Left ventricle myocardium inferior (tissue), 1 donor: ENCODE data around the gene TOMM5. TPM values are rescaled to one million over a fixed set of nuclear protein-coding genes. Genes with fewer than 3 reads are reported as not detected.

Experiments
- DNase-seq: peaks from one replicate; pipeline ENCODE4 v3.0.0-alpha.2; 2020
- H3K27ac ChIP-seq: fragments of 200-600 bp; replicated peaks from 2 replicates; pipeline ENCODE4 v1.8.0; 2021
- H3K27me3 ChIP-seq: fragments of 200-600 bp; 2 replicates; pipeline ENCODE4 v1.8.0; 2021; ENCODE audit warnings: low read depth
- H3K36me3 ChIP-seq: fragments of 200-600 bp; 2 replicates; pipeline ENCODE4 v1.8.0; 2021
- H3K4me1 ChIP-seq: fragments of 200-600 bp; 2 replicates; pipeline ENCODE4 v1.8.0; 2021
- H3K4me3 ChIP-seq: fragments of 200-600 bp; 2 replicates; pipeline ENCODE4 v1.8.0; 2021; ENCODE audit warnings: mild to moderate bottlenecking, moderate library complexity
- H3K9me3 ChIP-seq: fragments of 200-600 bp; replicated peaks from 2 replicates; pipeline ENCODE4 v1.8.0; 2021
- CTCF ChIP-seq: fragments of 200-600 bp; IDR thresholded peaks from 2 replicates; pipeline ENCODE4 v1.8.0; 2021; ENCODE audit warnings: antibody characterized with exemption, mild to moderate bottlenecking, borderline replicate concordance
- intact Hi-C: fragments of 100-400 bp; cut with micrococcal nuclease; formaldehyde crosslinking; loops from one replicate; pipeline ENCODE4 v1.11.0; 2022
- total RNA-seq: library from RNA; stranded (reverse); fragmentation: NEBNext Ultra II Directional; extraction: Animal tissue kit (Norgen Biotek cat#: 25700); gene quantifications from one replicate; pipeline ENCODE4 v1.2.1, GENCODE V29; 2021
- donor health status: DM: no; HTN: yes; CAD: no; lungs with severe emphysema.

TOMM5 gene
- total RNA-seq, 1 donor from 2014 or later, result 56.4 TPM

DNA sequence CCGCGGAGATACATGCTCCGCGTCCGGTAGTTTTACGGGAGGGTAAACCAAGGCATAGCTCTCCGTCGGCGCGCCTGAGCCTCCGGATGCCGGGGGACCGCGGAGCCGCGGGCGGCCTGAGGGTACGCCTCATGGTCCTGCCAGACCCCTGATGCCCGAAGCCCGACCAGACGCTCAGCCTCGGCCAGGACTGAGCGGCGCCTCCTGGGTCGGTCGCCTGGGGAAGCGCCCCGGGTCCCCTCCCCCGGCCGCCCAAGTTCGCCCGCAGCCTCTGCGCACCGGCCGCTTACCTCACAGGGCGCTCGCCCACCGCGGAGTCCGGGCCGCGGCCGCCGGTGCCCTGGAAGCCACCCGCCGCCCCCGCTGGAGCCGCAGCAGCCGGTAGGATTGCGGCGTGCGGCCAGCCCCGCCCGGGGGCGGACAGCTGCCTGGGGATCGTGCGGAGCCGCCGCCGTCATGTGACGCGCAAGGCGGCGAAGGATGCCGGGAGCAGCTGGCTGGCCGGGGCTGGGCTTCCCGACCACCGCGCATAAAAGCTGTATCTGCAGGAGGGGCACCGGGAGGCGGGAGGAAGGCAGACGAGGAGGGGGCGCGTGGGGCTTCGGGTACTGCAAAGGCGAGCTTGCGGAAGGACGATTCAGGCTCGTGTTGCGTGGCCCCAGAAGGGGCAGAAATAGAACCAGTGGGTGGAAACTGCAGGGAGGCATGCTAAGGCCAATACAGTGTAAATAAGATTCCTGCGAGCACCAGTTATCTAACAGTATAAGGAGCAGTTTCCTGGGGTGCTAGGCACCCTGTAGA is 16.3 kb downstream of the TOMM5 start, which contains the start of gene FBXO10:
Gene FBXO10, minus strand, starts transcription at position 460 of the 801 bp plus-strand sequence. CDS start 34,612 bp downstream, outside the sequence.
- Histone ChIP-seq H3K27me3 (no peaks in the 10 kb centered on the region), H3K27ac (peak within 1 kb of the TSS; percentile 90), H3K36me3 (no peaks in the 10 kb centered on the region), H3K4me3 (peak within 1 kb of the TSS; percentile 89), H3K4me1 (peaks cover 31% of the 10 kb centered on the region), H3K9me3 (no peaks in the 10 kb centered on the region)
- DNase-seq, result peak; percentile 79
- intact Hi-C loops, result no loop called here
- TF ChIP-seq CTCF, result no peak

GRCh38 chr9:37575511-37575914 is 16.9 kb downstream of the TOMM5 start:
- Histone ChIP-seq H3K4me1 (peaks cover 31% of the 10 kb centered on the region), H3K4me3 (peak overlapping the region; percentile 89), H3K27me3 (no peaks in the 10 kb centered on the region), H3K9me3 (no peaks in the 10 kb centered on the region), H3K27ac (peak overlapping the region; percentile 90), H3K36me3 (no peaks in the 10 kb centered on the region)
- DNase-seq, result no peak
- TF ChIP-seq CTCF, result no peak
- intact Hi-C loops, result no loop called here

GRCh38 chr9:37575001-37575400 is 17.4 kb downstream of the TOMM5 start:
- intact Hi-C loops, result no loop called here
- no peaks in the 10 kb centered on the region for H3K27me3 ChIP-seq
- no peaks in the 10 kb centered on the region for H3K36me3 ChIP-seq
- H3K4me1 ChIP-seq, result peaks cover 31% of the 10 kb centered on the region
- H3K4me3 ChIP-seq, result peak overlapping the region; percentile 89
- TF ChIP-seq CTCF, result no peak
- no peak for DNase-seq
- H3K27ac ChIP-seq, result peak overlapping the region; percentile 90
- H3K9me3 ChIP-seq, result no peaks in the 10 kb centered on the region

- Histone ChIP-seq H3K4me3 (no peak overlapping the region), H3K27ac (peak overlapping the region; percentile 90), H3K4me1 (peaks cover 31% of the 10 kb centered on the region), H3K36me3 (no peaks in the 10 kb centered on the region), H3K9me3 (no peaks in the 10 kb centered on the region), H3K27me3 (no peaks in the 10 kb centered on the region)
- TF ChIP-seq CTCF, result no peak
- intact Hi-C loops, result no loop called here
- DNase-seq, result no peak
Observed at GRCh38 chr9:37574241-37574721, 18.1 kb downstream of the TOMM5 start.

DNA sequence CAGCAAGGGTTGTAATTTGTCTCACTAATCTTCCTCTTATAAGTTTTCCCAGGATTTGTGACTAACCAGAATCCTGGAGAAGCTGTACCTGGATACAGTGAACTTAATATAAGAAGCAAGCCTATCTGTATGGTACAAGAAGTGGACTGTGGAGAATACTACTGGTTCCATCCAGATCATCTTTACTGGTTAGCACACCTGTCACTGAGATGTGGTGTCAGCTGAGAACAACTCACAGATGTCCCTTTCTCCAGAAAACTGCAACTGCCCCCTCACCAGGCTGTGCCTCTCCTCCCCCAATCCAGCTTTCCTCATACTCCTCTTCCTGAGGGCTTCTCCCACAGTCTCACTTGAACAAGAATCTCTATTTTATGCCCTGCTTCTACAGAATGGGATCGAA is 21.1 kb downstream of the TOMM5 start:
- Histone ChIP-seq H3K27ac (no peak overlapping the region), H3K4me3 (no peak overlapping the region), H3K4me1 (peaks cover 23% of the 10 kb centered on the region), H3K36me3 (peaks cover 3% of the 10 kb centered on the region), H3K9me3 (no peaks in the 10 kb centered on the region), H3K27me3 (no peaks in the 10 kb centered on the region)
- DNase-seq, result no peak
- TF ChIP-seq CTCF, result no peak
- intact Hi-C loops, result no loop called here
